Fibroblast of mammary gland (primary cell): ENCODE measurements around the gene KRTAP4-9.
"Not testable (repeated sequence)": the region's sequence is repeated elsewhere in the genome, so short reads cannot be mapped to it uniquely, and the experiment has no call there.

Experiments
- DNase-seq: peaks from one replicate; pipeline ENCODE4 v3.0.0-alpha.2; 2010; ENCODE audit warnings: low read depth
- H3K4me3 ChIP-seq: 2 replicates; pipeline ENCODE4 v1.5.1; 2011; ENCODE audit warnings: low read depth, mild to moderate bottlenecking, low read length, moderate library complexity; ENCODE audit not compliant: control insufficient read depth
- TF ChIP-seq, protein P1 (sequence below): conservative IDR thresholded peaks from 2 replicates; pipeline ENCODE4 v1.5.1; 2011; ENCODE audit warnings: low read depth, low read length, inconsistent platforms; ENCODE audit not compliant: control insufficient read depth, insufficient read depth

KRTAP4-9 gene

GRCh38 chr17:41105347-41105746 is at the start of gene KRTAP4-9:
Gene KRTAP4-9, plus strand, starts transcription at chr17:41105389. Its CDS starts 0 bp downstream, at chr17:41105389.
- DNase-seq, H3K4me3 ChIP-seq: not testable (repeated sequence)

- H3K4me3 ChIP-seq, result no peak overlapping the region
- TF ChIP-seq, protein P1, sequence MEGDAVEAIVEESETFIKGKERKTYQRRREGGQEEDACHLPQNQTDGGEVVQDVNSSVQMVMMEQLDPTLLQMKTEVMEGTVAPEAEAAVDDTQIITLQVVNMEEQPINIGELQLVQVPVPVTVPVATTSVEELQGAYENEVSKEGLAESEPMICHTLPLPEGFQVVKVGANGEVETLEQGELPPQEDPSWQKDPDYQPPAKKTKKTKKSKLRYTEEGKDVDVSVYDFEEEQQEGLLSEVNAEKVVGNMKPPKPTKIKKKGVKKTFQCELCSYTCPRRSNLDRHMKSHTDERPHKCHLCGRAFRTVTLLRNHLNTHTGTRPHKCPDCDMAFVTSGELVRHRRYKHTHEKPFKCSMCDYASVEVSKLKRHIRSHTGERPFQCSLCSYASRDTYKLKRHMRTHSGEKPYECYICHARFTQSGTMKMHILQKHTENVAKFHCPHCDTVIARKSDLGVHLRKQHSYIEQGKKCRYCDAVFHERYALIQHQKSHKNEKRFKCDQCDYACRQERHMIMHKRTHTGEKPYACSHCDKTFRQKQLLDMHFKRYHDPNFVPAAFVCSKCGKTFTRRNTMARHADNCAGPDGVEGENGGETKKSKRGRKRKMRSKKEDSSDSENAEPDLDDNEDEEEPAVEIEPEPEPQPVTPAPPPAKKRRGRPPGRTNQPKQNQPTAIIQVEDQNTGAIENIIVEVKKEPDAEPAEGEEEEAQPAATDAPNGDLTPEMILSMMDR, result no peak
- DNase-seq, result no peak
Measured at GRCh38 chr17:41057547-41057946, 47.6 kb upstream of the KRTAP4-9 start.

GRCh38 chr17:41058741-41059140 is 46.4 kb upstream of the KRTAP4-9 start:
- TF ChIP-seq, protein P1, result no peak
- peak; percentile 15 for DNase-seq
- H3K4me3 ChIP-seq, result no peak overlapping the region

GRCh38 chr17:41059276-41060051 is 45.7 kb upstream of the KRTAP4-9 start:
- not testable (repeated sequence) for H3K4me3 ChIP-seq
- DNase-seq, result peak; percentile 86

DNA sequence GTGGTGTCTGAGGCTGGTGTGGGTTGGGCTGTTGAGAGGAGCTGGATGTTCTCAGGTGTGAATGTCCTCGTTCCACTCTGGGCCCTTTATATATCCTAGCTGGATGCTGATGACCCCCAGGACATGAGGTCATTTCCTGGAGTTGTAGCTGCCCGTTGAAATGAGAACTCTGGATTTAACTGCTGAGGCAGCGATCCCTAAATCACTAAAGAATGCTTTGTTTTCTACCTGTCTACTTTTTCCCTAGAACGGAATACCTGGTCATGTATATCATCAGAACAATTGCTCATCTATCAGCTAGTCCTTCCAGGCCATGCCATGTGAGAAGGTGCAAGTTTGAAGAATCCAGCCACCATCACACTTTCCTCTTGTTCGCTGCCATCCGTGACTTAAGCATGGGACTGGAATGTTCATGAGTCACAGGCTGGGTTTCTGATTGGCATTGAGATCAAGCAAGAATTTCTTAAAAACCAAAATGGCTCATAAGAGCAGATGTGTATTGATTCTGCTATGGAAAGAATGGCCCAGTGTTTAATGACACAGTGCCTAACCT is 45.1 kb upstream of the KRTAP4-9 start, which contains the start of gene KRTAP2-3:
TSS of gene KRTAP2-3 (minus strand) at position 63 of the 553 bp plus-strand sequence. CDS start 64 bp downstream, outside the sequence.
- no peak within 1 kb of the TSS for H3K4me3 ChIP-seq
- peak; percentile 92 for DNase-seq
- TF ChIP-seq, protein P1, result no peak

GRCh38 chr17:41061964-41062363 is 43.2 kb upstream of the KRTAP4-9 start:
- TF ChIP-seq, protein P1, result no peak
- peak; percentile 89 for DNase-seq
- no peak overlapping the region for H3K4me3 ChIP-seq

GRCh38 chr17:41063449-41063848 is 41.7 kb upstream of the KRTAP4-9 start:
- DNase-seq, result no peak
- H3K4me3 ChIP-seq, result no peak overlapping the region
- TF ChIP-seq, protein P1, result no peak
